SU-DHL-6 (cell line): ENCODE results near the gene ZMYND11.

Source experiments
- H2AFZ ChIP-seq: fragments of 200-600 bp; sonication (generic); 2 replicates; pipeline ENCODE4 v1.6.1; 2014; ENCODE audit warnings: low read depth, mild to moderate bottlenecking, moderate library complexity, mixed read lengths, antibody characterized with exemption, low read length; ENCODE audit not compliant: severe bottlenecking
- H3F3A ChIP-seq: fragments of 200-600 bp; shearing (Covaris generic); 2 replicates; pipeline ENCODE4 v1.6.0; 2016; ENCODE audit warnings: antibody characterized with exemption, mild to moderate bottlenecking; ENCODE audit not compliant: insufficient read depth
- H3K27ac ChIP-seq: fragments of 200-600 bp; sonication (generic); 2 replicates; pipeline ENCODE4 v1.5.1; 2016; ENCODE audit warnings: low read depth, mild to moderate bottlenecking, low read length, moderate library complexity, mixed read lengths
- H3K27me3 ChIP-seq: fragments of 200-600 bp; sonication (generic), shearing (Covaris generic); 2 replicates; pipeline ENCODE4 v1.6.0; 2014; ENCODE audit warnings: mild to moderate bottlenecking, low read length
- H3K36me3 ChIP-seq: fragments of 200-600 bp; sonication (generic); 2 replicates; pipeline ENCODE4 v1.6.1; 2014; ENCODE audit warnings: mild to moderate bottlenecking, low read length, mixed read lengths
- H3K4me2 ChIP-seq: fragments of 300-600, 200-600 bp; shearing (Covaris generic), sonication (generic); 2 replicates; pipeline ENCODE4 v1.6.0; 2014; ENCODE audit warnings: low read length, low read depth, mild to moderate bottlenecking; ENCODE audit not compliant: poor library complexity, severe bottlenecking
- H3K4me3 ChIP-seq: fragments of 200-600 bp; sonication (generic); 2 replicates; pipeline ENCODE4 v1.5.1; 2014; ENCODE audit warnings: antibody characterized with exemption, low read length, mild to moderate bottlenecking, mixed read lengths; ENCODE audit not compliant: insufficient read depth, poor library complexity, severe bottlenecking
- H3K79me2 ChIP-seq: fragments of 200-600 bp; sonication (generic); 2 replicates; pipeline ENCODE4 v1.6.1; 2014; ENCODE audit warnings: mild to moderate bottlenecking, low read length, moderate library complexity; ENCODE audit not compliant: insufficient read depth
- H3K9ac ChIP-seq: fragments of 200-600 bp; sonication (generic); 2 replicates; pipeline ENCODE4 v1.7.0; 2014; ENCODE audit warnings: mild to moderate bottlenecking, low read length
- H3K9me2 ChIP-seq: fragments of 200-600 bp; sonication (generic); replicated peaks from 2 replicates; pipeline ENCODE4 v1.6.1; 2014; ENCODE audit warnings: low read length; ENCODE audit not compliant: insufficient read depth
- H3K9me3 ChIP-seq: fragments of 200-600 bp; sonication (generic); 2 replicates; pipeline ENCODE4 v1.6.1; 2014; ENCODE audit warnings: low read length, mixed read lengths; ENCODE audit not compliant: insufficient read depth
- H4K20me1 ChIP-seq: fragments of 200-600 bp; sonication (generic); 2 replicates; pipeline ENCODE4 v1.6.1; 2014; ENCODE audit warnings: low read depth, mild to moderate bottlenecking, antibody characterized with exemption, low read length, moderate library complexity, mixed read lengths
- EZH2phosphoT487 ChIP-seq: fragments of 200-600 bp; sonication (generic), shearing (Covaris generic); conservative IDR thresholded peaks from 2 replicates; pipeline ENCODE4 v1.6.1; 2018; ENCODE audit warnings: mild to moderate bottlenecking, antibody characterized with exemption, low read length, moderate library complexity, mixed read lengths
- TF ChIP-seq, protein P1 (sequence below): fragments of 200-600 bp; sonication (generic); IDR thresholded peaks from one replicate; pipeline ENCODE4 v1.5.1; 2017; ENCODE audit warnings: antibody characterized with exemption, mild to moderate bottlenecking, low read length, moderate library complexity; ENCODE audit not compliant: insufficient read depth, poor library complexity, severe bottlenecking

The ZMYND11 gene

DNA sequence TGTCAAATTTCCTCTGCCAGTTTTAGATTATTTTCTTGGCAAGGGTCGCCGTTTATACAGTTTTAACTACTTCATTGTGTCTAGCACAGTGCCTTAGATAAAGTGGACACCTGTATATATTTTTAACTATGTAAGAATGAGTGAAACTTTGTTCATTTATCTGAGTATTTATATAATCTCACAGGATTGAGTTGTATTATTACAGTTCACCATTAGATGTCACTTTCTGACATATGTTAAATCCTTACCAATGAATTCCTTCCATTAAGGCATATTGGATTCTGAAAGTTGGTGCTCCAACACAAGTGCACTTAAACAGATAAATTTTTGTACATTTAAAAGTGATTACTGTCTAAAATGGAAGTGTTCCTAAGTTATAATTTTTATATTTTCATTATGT is 43.0 kb downstream of the ZMYND11 start:
- Histone ChIP-seq H2AFZ (no peak overlapping the region), H3K9me3 (no peaks in the 10 kb centered on the region), H3K4me2 (no peak overlapping the region), H4K20me1 (peaks cover 3% of the 10 kb centered on the region; the same call in 1 of the 2 replicates), H3K9me2 (no peaks in the 10 kb centered on the region), H3K79me2 (no peaks in the 10 kb centered on the region), H3K27ac (no peak overlapping the region), H3F3A (no peaks in the 10 kb centered on the region), H3K27me3 (no peaks in the 10 kb centered on the region), H3K4me3 (no peak overlapping the region), H3K9ac (no peak overlapping the region), H3K36me3 (no peaks in the 10 kb centered on the region)
- TF ChIP-seq, protein P1, sequence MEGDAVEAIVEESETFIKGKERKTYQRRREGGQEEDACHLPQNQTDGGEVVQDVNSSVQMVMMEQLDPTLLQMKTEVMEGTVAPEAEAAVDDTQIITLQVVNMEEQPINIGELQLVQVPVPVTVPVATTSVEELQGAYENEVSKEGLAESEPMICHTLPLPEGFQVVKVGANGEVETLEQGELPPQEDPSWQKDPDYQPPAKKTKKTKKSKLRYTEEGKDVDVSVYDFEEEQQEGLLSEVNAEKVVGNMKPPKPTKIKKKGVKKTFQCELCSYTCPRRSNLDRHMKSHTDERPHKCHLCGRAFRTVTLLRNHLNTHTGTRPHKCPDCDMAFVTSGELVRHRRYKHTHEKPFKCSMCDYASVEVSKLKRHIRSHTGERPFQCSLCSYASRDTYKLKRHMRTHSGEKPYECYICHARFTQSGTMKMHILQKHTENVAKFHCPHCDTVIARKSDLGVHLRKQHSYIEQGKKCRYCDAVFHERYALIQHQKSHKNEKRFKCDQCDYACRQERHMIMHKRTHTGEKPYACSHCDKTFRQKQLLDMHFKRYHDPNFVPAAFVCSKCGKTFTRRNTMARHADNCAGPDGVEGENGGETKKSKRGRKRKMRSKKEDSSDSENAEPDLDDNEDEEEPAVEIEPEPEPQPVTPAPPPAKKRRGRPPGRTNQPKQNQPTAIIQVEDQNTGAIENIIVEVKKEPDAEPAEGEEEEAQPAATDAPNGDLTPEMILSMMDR = no peak
- TF ChIP-seq EZH2phosphoT487 = no peak

DNA sequence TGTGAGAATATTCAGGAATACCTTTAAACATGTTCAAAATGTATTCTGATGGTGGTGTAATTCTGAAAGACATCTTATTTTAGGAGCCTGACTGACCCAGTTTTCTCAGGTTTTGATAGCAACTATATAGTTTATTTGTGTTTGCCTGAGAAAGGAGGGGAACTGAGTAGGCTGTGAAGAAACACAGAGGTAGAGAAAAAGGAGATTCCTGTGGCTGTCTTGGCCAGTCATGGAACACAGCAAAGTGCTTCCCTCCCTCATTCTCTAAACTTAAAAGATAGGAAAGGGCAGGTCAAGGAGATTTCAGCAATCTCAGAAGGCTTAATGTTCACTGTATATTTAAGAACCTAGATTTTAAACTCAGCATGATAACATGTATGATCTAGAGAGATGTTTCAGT is 43.5 kb downstream of the ZMYND11 start:
- H2AFZ ChIP-seq = no peak overlapping the region
- no peaks in the 10 kb centered on the region for H3K79me2 ChIP-seq
- H3F3A ChIP-seq = no peaks in the 10 kb centered on the region
- no peaks in the 10 kb centered on the region for H3K27me3 ChIP-seq
- peaks cover 3% of the 10 kb centered on the region; the same call in 1 of the 2 replicates for H4K20me1 ChIP-seq
- TF ChIP-seq, protein P1 = no peak
- TF ChIP-seq EZH2phosphoT487 = no peak
- H3K9ac ChIP-seq = no peak overlapping the region
- no peaks in the 10 kb centered on the region for H3K9me3 ChIP-seq
- no peaks in the 10 kb centered on the region for H3K36me3 ChIP-seq
- H3K9me2 ChIP-seq = no peaks in the 10 kb centered on the region
- H3K27ac ChIP-seq = no peak overlapping the region
- H3K4me2 ChIP-seq = no peak overlapping the region
- H3K4me3 ChIP-seq = no peak overlapping the region

DNA sequence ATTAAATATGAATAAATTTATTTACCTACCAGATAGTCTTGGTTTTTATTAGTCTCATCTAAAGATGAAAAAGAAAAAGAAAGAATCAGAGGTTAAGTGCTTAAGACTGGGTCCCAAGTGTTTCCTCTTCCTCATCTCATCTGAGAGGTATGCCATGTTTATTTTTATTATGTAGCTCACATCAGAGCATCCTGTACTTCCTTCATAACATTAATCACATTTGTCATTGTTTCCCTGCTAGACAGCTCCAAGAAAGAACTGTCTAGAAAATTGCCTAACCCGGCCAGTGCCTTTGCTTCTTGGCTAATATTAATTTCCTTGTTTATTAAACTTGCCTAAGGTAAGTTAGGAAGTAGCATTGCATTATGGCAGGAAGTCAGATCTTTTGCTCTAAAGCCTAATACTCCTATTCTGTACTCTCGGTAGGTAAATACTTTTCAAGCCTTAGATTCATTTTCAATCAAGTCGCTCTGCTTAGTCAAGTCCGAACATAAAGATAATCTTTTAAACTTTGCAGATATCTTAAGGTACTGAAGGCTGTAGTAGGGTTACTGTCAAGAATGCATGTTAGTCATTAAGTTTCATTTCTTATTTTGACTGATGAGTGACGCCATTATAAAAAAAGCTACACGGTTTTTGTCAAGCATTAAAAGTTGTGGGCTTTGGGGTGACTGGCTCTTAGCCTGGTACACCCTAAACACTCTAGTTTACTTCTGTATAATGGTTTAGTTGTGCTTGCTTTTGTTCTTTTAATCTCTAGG is 47.4 kb downstream of the ZMYND11 start:
- peaks cover 3% of the 10 kb centered on the region; the same call in 1 of the 2 replicates for H3K36me3 ChIP-seq
- no peaks in the 10 kb centered on the region for H3F3A ChIP-seq
- no peak for TF ChIP-seq EZH2phosphoT487
- TF ChIP-seq, protein P1 = no peak
- H3K27ac ChIP-seq = no peak overlapping the region
- no peaks in the 10 kb centered on the region for H3K9me3 ChIP-seq
- H4K20me1 ChIP-seq = no peaks in the 10 kb centered on the region
- no peaks in the 10 kb centered on the region for H3K27me3 ChIP-seq
- no peak overlapping the region for H3K4me3 ChIP-seq
- H3K9ac ChIP-seq = no peak overlapping the region
- no peaks in the 10 kb centered on the region for H3K79me2 ChIP-seq
- no peaks in the 10 kb centered on the region for H3K9me2 ChIP-seq
- no peak overlapping the region for H3K4me2 ChIP-seq
- H2AFZ ChIP-seq = no peak overlapping the region
